Activated T-cell treated with anti-CD3 and anti-CD28 coated beads, Interleukin-2, amount 50 U/mL, for 4 hours (primary cell): ENCODE measurements around the gene DKK1. TPM values are rescaled to one million over a fixed set of nuclear protein-coding genes. Genes with fewer than 3 reads are reported as not detected.
"Not testable (repeated sequence)": the region's sequence is repeated elsewhere in the genome, so short reads cannot be mapped to it uniquely, and the experiment has no call there.

ENCODE experiments used
- ATAC-seq, 2 donors: fragments of 200-7000 bp; cut with Tn5 transposase; one replicate each; pipeline ENCODE4 v1.10.0; 2021
- DNase-seq: peaks from one replicate; pipeline ENCODE4 v3.0.0-alpha.2; 2020
- H3K27me3 Mint-ChIP-seq: one replicate; pipeline ENCODE4 v1.8.0; 2021; ENCODE audit warnings: low read depth, mixed read lengths
- H3K36me3 Mint-ChIP-seq: one replicate; pipeline ENCODE4 v1.8.0; 2022; ENCODE audit warnings: mixed read lengths; ENCODE audit not compliant: insufficient read depth
- H3K4me1 Mint-ChIP-seq: one replicate; pipeline ENCODE4 v1.8.0; 2021; ENCODE audit warnings: low read depth, mixed read lengths
- H3K4me3 Mint-ChIP-seq: one replicate; pipeline ENCODE4 v1.8.0; 2021; ENCODE audit warnings: mild to moderate bottlenecking, moderate library complexity, mixed read lengths
- H3K9me3 Mint-ChIP-seq: one replicate; pipeline ENCODE4 v1.8.0; 2021; ENCODE audit warnings: mixed read lengths
- total RNA-seq, 3 donors: library from RNA; stranded (reverse); gene quantifications; one replicate each; pipeline ENCODE4 v1.2.1, GENCODE V29; 2021

The DKK1 gene
- total RNA-seq, 3 donors from 2014 or later = 0.30 to 0.46 (median 0.42) TPM

DNA sequence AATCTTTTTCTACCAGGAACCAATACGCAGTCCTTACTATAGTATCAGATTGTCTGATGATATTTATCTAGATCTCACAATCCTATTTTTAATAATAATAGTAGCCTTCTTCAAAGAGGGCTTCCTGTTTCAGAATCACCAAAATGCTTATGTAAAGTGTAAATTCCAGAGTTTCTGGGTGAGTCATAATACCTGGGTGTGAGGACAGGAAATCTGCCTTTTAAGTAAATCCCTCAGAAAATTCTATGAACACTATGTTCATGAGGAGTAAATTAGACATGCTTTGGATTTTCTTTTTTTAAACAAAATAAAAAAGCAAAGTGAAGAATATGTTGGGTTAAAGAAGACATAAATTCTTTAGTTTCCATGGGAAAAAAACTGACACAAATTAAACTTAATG is 20.5 kb downstream of the DKK1 start:
- H3K9me3 Mint-ChIP-seq = no peaks in the 10 kb centered on the region
- ATAC-seq (no peak), DNase-seq (no peak)
- no peaks in the 10 kb centered on the region for H3K27me3 Mint-ChIP-seq
- no peak overlapping the region for H3K4me3 Mint-ChIP-seq
- no peaks in the 10 kb centered on the region for H3K36me3 Mint-ChIP-seq
- H3K4me1 Mint-ChIP-seq = no peaks in the 10 kb centered on the region

DNA sequence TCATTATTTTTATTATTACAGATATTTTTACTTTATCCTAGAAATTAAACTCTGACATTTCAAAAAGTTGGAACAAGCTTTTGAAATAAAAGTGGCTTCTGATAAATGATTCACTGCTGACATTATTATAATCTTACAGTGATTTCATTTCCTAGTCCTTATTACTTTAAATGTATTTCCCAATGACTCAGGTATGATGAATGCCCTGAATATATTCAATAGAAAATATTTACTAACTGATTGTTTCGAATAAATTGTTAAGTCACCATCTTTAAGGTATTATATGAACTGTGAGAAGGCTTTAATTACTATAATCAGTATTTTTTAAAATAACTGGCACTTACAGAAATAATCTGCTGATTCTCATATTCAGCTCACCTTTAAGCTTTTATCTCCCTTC is 21.6 kb downstream of the DKK1 start:
- no peak for ATAC-seq
- no peak for DNase-seq
- no peaks in the 10 kb centered on the region for H3K27me3 Mint-ChIP-seq
- H3K4me3 Mint-ChIP-seq = no peak overlapping the region
- no peaks in the 10 kb centered on the region for H3K9me3 Mint-ChIP-seq
- H3K36me3 Mint-ChIP-seq = no peaks in the 10 kb centered on the region
- H3K4me1 Mint-ChIP-seq = no peaks in the 10 kb centered on the region

DNA sequence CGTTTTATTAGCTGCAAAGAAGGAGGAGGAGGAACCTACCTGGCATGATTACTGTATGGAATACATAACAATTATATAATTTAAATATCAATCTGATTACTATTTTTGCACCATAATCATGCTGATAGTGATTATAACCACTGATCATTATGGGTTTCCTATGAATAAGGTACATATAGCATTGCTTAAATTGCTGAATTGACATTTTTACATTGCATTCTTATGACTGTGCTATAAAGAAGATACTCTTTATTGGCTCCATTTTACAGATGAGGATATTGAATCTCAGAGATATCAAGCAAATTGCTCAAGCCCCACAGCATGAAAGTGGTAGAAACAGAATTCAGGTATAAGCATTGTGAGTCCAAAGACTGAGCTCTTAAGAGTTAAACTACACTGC is 23.1 kb downstream of the DKK1 start:
- H3K4me1 Mint-ChIP-seq = no peaks in the 10 kb centered on the region
- H3K4me3 Mint-ChIP-seq = no peak overlapping the region
- DNase-seq (no peak), ATAC-seq (no peak)
- H3K9me3 Mint-ChIP-seq = no peaks in the 10 kb centered on the region
- no peaks in the 10 kb centered on the region for H3K27me3 Mint-ChIP-seq
- no peaks in the 10 kb centered on the region for H3K36me3 Mint-ChIP-seq

DNA sequence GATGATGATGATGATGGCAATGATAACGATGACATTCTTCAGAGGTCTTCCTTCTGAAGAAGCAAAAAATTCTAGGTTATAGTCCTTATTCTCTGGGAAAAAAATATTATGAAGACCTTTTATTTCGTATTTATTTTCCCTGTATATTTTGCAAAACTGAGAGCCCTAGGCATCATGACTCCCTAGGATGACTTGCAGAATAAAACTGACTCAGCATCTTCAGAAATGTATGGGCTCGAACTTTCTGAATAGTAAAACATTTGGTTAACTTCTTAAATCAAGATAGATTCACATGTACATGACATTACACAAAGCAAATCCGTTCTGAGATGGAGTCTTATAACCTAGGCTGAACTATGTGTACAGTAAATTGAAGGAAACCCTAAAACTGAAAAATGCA is 29.4 kb downstream of the DKK1 start:
- H3K27me3 Mint-ChIP-seq = no peaks in the 10 kb centered on the region
- ATAC-seq (no peak), DNase-seq (no peak)
- H3K9me3 Mint-ChIP-seq = no peaks in the 10 kb centered on the region
- no peaks in the 10 kb centered on the region for H3K36me3 Mint-ChIP-seq
- H3K4me3 Mint-ChIP-seq = no peak overlapping the region
- H3K4me1 Mint-ChIP-seq = no peaks in the 10 kb centered on the region

DNA sequence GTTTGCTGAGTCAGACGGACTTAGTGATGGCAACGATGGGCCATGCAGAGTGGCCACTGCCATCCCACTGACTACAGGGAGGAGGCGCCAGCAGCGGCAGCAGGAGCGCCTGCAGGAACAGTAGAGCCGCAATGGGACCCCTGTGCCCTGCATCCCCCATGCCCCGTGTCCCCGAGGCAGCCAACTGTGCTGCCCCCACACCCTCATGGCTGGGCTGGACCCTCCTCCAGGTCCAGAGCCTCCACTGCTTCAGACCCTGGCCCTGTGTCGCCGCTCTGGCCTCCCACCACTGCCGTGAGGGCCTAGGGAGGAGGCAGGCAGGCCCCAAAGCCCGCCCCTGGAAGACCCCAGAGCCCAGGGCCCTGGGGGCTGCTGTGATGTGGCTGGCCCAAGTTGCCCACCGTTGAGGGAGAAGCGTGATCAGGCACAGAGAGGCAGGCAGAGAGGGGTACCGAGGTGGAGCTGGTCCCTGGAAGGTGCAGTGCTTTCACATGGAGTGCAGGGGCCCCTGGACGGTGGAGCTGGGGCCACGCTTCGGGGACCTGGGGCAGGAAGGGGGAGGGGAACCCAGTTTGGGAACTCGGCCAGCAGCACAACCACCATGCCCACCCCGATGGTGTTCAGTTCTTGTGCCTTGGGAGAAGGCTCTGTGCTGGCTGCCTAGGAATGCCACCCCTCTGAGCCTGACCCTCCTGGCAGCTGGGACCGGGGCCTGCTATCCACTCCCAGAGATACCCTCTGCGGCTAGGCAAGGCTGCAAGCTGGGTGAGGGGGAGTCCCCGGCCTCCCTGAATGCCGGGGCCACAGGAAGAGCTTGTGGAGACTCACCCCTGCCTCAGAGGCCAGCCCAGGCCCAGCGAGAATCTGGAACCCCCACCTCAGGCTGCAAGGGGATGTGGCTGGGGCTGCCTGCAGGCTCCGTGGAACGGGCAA is 32.6 kb downstream of the DKK1 start:
- H3K9me3 Mint-ChIP-seq = no peaks in the 10 kb centered on the region
- no peak for ATAC-seq
- no peaks in the 10 kb centered on the region for H3K36me3 Mint-ChIP-seq
- H3K27me3 Mint-ChIP-seq = no peaks in the 10 kb centered on the region
- H3K4me1 Mint-ChIP-seq = no peaks in the 10 kb centered on the region
- no peak for DNase-seq
- H3K4me3 Mint-ChIP-seq = no peak overlapping the region

DNA sequence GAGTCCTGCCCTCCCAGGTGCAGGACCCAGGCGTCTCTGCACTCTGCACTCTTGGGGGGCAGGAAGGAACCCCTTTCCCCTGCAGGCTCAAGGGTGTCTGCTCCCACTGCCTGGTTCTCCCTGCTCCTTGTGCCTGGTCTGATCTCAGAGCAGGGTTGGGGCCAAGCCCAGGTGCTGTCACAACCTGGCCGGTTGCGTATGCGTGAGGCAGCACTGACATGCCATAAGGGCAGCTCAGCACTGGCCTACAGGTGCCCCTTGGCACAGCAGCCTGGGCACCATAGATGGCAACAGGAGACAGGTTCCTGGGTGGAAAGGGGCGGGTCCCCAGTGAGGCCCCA is 33.2 kb downstream of the DKK1 start:
- ATAC-seq (no peak), DNase-seq (no peak)
- Mint-ChIP-seq H3K36me3 (no peaks in the 10 kb centered on the region), H3K9me3 (no peaks in the 10 kb centered on the region), H3K4me3 (no peak overlapping the region), H3K4me1 (no peaks in the 10 kb centered on the region), H3K27me3 (no peaks in the 10 kb centered on the region)

DNA sequence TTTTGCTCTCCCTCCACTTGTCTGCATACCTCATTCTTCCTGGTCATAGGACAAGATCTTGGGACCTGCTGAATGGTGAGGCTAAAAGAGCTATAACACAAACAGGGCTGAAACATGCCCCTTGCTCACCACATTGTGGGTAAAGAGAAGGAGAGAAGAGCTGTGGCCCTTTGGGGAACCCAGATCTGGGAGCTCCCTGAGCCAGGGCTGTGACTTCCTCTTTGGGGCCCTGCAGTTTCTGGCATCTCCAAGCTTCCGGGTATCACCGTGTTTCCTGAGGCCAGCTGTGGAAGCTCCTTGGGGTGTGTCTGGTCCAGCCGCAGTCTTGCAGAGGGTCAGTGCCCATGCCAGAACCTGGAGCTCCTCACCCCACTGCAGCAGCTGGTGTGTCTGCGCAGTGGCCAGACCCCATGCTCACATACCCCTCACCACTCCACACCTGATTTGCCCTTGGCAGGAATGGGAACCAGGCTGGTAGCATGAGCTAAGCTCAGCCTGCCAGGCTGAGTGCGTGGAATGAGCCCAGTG is 34.0 kb downstream of the DKK1 start:
- H3K9me3 Mint-ChIP-seq = no peaks in the 10 kb centered on the region
- no peaks in the 10 kb centered on the region for H3K27me3 Mint-ChIP-seq
- no peaks in the 10 kb centered on the region for H3K36me3 Mint-ChIP-seq
- ATAC-seq = no peak
- H3K4me1 Mint-ChIP-seq = no peaks in the 10 kb centered on the region
- H3K4me3 Mint-ChIP-seq = no peak overlapping the region
- DNase-seq = no peak

DNA sequence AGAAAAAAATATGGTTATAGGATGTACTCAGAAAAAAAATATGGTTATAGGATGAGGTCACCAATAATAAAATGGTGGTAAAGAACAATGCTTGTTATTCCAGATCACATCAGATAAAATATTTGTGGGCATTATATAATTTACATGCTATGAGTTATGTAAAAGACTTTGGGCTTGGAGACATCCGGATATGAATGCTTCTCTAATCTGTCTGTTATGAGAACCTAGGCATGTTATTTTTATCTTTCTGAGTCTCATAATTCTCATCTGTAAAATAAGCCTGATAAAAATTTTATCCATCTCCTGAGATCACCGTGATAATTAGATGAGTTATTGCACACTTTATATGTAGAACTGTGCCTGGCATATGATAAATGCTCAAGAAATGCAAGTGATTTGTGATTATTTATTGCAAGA is 37.8 kb downstream of the DKK1 start:
- ATAC-seq = no peak
- H3K4me1 Mint-ChIP-seq = no peaks in the 10 kb centered on the region

DNA sequence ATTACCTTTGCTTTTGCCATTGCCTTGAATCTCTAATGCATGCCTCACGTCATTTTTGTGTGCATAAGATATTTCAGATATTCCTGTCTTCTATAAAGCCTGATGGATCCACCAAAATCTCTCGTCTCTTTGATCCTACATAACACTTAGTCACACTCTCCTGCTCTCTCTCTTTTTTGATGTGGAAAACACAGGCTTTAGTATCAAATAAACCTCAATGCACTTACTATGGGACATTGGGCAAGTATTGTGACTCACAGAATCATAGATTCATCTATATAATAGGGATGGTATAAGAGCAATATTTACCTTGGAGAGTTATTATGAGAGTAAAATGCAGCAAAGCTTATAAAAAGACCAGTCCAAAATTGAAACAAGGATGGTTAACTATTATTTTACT is 39.1 kb downstream of the DKK1 start:
- Mint-ChIP-seq H3K27me3 (no peaks in the 10 kb centered on the region), H3K4me3 (no peak overlapping the region), H3K36me3 (no peaks in the 10 kb centered on the region), H3K4me1 (no peaks in the 10 kb centered on the region), H3K9me3 (no peaks in the 10 kb centered on the region)
- DNase-seq (no peak), ATAC-seq (no peak)

More for the DNA sequence above, 37.8 kb downstream of the DKK1 start:
- H3K27me3 Mint-ChIP-seq = no peaks in the 10 kb centered on the region
- no peaks in the 10 kb centered on the region for H3K36me3 Mint-ChIP-seq
- H3K4me3 Mint-ChIP-seq = no peak overlapping the region
- H3K9me3 Mint-ChIP-seq = no peaks in the 10 kb centered on the region
- DNase-seq = no peak

DNA sequence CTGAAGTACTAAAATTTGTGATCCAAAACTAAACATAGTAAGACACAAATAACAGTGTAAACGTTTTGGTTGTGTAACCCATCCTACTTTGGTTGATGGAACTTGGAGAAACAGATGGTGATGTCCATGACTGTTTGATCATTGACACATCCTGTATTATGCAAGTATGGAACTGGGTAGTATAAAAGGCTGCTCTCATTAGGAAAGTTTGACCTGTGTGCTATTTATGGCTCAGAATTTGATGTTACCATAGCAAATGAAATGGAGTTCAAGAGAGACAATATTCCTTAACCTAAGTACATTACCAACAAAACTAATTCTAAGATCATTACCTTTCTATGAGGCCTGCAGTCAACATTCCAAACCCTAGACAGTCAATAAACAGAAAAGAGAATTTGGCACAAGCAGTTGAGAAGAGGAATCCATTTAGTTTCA is 39.9 kb downstream of the DKK1 start:
- DNase-seq (no peak), ATAC-seq (no peak)
- no peaks in the 10 kb centered on the region for H3K27me3 Mint-ChIP-seq
- no peaks in the 10 kb centered on the region for H3K36me3 Mint-ChIP-seq
- H3K4me3 Mint-ChIP-seq = no peak overlapping the region
- H3K4me1 Mint-ChIP-seq = no peaks in the 10 kb centered on the region
- H3K9me3 Mint-ChIP-seq = no peaks in the 10 kb centered on the region

DNA sequence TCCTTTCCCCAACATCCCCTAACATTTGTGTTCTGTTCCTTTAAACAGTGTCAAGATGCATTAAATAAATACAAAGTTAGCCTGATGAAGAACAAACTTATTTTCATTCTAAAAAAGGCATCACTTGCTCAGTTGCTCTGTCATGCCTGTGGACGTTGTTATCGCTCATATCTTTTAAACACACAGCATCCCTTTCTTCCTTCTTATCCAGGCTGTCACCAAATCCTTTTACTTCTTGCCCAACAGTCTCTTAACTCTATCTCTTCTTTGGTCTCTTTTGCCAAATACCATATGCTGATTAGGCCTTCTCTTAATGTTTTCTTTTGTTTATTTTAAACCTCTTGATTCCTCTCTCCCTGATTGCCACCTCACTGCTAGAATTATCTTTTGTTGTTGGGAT is 43.9 kb downstream of the DKK1 start:
- Mint-ChIP-seq H3K27me3 (no peaks in the 10 kb centered on the region), H3K36me3 (no peaks in the 10 kb centered on the region)

DNA sequence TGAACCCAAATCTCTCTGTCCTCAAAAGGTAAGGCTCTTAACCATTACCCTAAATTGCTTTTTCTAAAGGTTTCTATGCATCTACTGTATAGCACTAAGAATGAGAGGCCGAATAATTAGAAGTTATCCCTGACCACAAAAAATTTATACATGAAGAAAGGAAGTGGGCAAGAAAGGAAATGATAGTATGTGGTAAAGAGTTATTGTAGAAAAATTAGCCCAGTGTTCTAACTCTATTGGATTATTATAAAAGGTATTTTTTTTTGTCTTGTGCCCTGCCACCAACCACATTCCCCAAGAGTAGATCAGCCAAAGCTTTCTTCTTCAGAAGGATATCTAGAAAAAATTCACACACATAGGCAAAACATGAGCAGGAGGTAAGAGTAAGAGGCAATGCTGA is 45.4 kb downstream of the DKK1 start:
- H3K4me1 Mint-ChIP-seq = no peaks in the 10 kb centered on the region
- ATAC-seq = no peak
- no peaks in the 10 kb centered on the region for H3K27me3 Mint-ChIP-seq
- no peak for DNase-seq
- no peaks in the 10 kb centered on the region for H3K36me3 Mint-ChIP-seq
- H3K9me3 Mint-ChIP-seq = no peaks in the 10 kb centered on the region
- no peak overlapping the region for H3K4me3 Mint-ChIP-seq

More for the DNA sequence above, 43.9 kb downstream of the DKK1 start:
- Mint-ChIP-seq H3K4me1 (no peaks in the 10 kb centered on the region), H3K4me3 (no peak overlapping the region), H3K9me3 (no peaks in the 10 kb centered on the region)
- ATAC-seq = no peak
- DNase-seq = no peak

DNA sequence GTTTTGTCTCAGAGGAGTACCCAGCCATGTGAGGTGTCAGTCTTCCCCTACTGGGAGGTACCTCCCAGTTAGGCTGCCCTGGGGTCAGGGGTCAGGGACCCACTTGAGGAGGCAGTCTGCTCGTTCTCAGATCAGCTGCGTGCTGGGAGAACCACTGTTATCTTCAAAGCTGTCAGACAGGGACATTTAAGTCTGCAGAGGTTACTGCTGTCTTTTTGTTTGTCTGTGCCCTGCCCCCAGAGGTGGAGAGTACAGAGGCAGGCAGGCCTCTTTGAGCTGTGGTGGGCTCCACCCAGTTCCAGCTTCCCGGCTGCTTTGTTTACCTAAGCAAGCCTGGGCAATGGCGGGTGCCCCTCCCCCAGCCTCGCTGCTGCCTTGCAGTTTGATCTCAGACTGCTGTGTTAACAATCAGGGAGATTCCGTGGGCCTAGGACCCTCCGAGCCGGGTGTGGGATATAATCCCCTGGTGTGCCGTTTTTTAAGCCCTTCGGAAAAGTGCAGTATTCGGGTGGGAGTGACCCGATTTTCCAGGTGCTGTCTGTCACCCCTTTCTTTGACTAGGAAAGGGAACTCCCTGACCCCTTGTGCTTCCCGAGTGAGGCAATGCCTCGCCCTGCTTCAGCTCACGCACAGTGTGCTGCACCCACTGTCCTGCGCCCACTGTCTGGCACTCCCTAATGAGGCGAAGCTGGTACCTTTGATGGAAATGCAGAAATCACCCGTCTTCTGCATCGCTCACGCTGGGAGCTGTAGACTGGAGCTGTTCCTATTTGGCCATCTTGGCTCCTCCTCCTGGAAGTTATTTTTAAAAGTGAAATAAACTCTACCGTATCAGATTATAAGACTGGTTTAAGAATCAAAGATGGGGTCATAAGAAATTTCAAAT is 51.7 kb downstream of the DKK1 start:
- not testable (repeated sequence) for H3K4me1 Mint-ChIP-seq, DNase-seq, ATAC-seq, H3K4me3 Mint-ChIP-seq, H3K9me3 Mint-ChIP-seq, H3K27me3 Mint-ChIP-seq, H3K36me3 Mint-ChIP-seq
